ENCODE measurements around the gene CCDC197. TPM values are rescaled to one million over a fixed set of nuclear protein-coding genes. Genes with fewer than 3 reads are reported as not detected.

Gene CCDC197
- total RNA-seq, 1 donor, result not detected

DNA sequence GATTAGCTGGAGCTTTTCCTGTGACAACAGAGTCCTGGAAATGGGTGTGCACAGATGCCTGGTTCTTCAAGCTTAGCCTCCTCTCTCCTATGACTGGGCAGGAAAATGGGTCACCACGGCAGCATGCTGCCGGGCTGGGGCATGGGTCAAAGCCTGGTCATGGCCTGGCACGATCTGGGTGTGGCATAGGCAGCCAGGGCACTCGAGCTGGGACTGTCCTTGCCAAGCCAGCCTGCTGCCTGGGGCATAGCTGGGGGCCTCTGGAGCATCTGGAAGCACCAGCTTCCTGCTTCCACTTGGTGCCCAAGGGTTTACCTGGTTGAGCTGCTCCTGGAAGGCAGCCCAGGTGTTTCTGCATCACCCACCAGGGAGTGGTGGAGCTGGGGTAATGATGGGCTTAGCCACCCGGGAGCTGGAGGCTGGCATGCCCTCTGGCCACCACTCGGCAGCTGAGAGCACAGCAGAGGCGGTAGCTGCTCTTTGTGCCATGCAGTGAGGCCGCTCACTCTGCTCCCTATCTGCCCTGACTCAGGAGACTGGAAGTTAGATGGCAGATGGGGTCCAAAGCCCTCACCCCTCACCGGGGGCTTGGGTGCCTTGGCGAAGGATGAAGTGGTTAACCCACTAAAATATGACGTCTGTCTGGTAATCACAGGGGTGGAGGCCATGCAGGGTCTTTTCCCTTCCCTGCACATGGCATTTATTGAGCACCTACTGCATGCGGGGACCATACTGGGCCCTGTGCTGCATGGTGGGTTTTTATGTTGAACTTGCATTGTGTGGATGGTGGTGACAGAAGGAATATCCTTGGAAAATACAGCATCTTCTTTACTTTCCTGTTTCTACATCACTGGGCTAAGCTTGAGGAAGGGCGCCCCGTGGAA lies 30.7 kb downstream of the CCDC197 start:
- no peaks in the 10 kb centered on the region for H3K4me1 ChIP-seq (ENCODE audit: insufficient read depth, low read length)
- no peak overlapping the region for H3K4me3 ChIP-seq (ENCODE audit: insufficient read depth, low read length)
- no peak overlapping the region for H3K4me2 ChIP-seq (ENCODE audit: insufficient read depth, low read length)
- peaks cover 3% of the 10 kb centered on the region for H4K20me1 ChIP-seq (ENCODE audit: insufficient read depth, low read length)
- no peaks in the 10 kb centered on the region for H3K9me3 ChIP-seq (ENCODE audit: low read depth, low read length)
- DNase-seq (ENCODE audit: insufficient read length, low spot score, missing footprints), result no peak
- H3K27me3 ChIP-seq (ENCODE audit: insufficient read depth, low read length), result no peaks in the 10 kb centered on the region
- no peak overlapping the region for H2AFZ ChIP-seq (ENCODE audit: low read length)
- no peaks in the 10 kb centered on the region for H3K36me3 ChIP-seq (ENCODE audit: insufficient read depth, low read length)
- no peak overlapping the region for H3K27ac ChIP-seq (ENCODE audit: low read depth, low read length)
- no peak for TF ChIP-seq CTCF (IDR thresholded peaks at IDR 0.05; ENCODE audit: extremely low read depth, low read depth, low read length)
- no peaks in the 10 kb centered on the region for H3K79me2 ChIP-seq (ENCODE audit: insufficient read depth, low read length)

DNA sequence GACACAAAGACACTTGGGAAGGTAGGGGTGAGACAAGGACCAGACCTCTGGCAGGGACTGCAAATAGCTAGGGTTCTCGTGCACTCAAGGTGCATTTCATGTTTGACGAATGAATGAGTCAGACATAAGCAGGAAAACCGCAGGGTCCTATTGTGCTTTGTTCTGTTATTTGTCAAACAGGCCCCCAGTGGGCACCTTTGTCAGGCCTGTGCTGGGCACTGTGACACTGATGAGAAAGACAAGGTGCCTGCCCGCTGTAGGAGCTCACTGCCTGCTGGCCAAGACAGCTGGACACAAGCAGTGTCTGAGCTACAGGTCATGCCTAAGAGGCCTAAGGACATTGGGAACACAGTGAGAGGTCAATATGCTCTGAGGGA lies 31.3 kb downstream of the CCDC197 start:
- no peak overlapping the region for H3K27ac ChIP-seq (ENCODE audit: low read depth, low read length)
- no peaks in the 10 kb centered on the region for H3K79me2 ChIP-seq (ENCODE audit: insufficient read depth, low read length)
- no peak for DNase-seq (ENCODE audit: insufficient read length, low spot score, missing footprints)
- TF ChIP-seq CTCF (IDR thresholded peaks at IDR 0.05; ENCODE audit: extremely low read depth, low read depth, low read length), result no peak
- H3K36me3 ChIP-seq (ENCODE audit: insufficient read depth, low read length), result no peaks in the 10 kb centered on the region
- H3K27me3 ChIP-seq (ENCODE audit: insufficient read depth, low read length), result no peaks in the 10 kb centered on the region
- H3K4me1 ChIP-seq (ENCODE audit: insufficient read depth, low read length), result no peaks in the 10 kb centered on the region
- H2AFZ ChIP-seq (ENCODE audit: low read length), result no peak overlapping the region
- H3K4me3 ChIP-seq (ENCODE audit: insufficient read depth, low read length), result no peak overlapping the region
- no peak overlapping the region for H3K4me2 ChIP-seq (ENCODE audit: insufficient read depth, low read length)
- H3K9me3 ChIP-seq (ENCODE audit: low read depth, low read length), result no peaks in the 10 kb centered on the region
- H4K20me1 ChIP-seq (ENCODE audit: insufficient read depth, low read length), result peaks cover 3% of the 10 kb centered on the region

DNA sequence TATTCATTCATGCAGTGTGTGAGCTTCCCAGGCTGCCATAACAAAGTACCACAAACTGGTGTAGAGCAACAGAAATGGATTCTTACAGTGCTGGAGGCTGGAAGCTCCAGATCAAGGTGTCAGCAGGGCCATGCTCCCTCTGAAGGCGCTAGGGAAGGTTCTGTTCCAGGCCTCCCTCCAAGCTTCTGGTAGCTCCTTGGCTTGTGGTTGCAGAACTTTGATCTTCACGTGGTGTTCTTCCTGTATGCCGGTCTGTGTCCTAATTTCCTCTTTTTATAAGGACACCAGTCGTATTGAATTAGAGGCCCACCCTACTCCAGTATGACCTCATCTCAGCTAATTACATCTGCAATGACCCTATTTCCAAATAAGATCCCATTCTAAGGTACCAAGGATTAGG lies 32.2 kb downstream of the CCDC197 start:
- Histone ChIP-seq H3K9me3 (ENCODE audit: low read depth, low read length) (no peaks in the 10 kb centered on the region), H3K4me3 (ENCODE audit: insufficient read depth, low read length) (no peak overlapping the region), H3K27me3 (ENCODE audit: insufficient read depth, low read length) (no peaks in the 10 kb centered on the region), H3K36me3 (ENCODE audit: insufficient read depth, low read length) (no peaks in the 10 kb centered on the region), H4K20me1 (ENCODE audit: insufficient read depth, low read length) (peaks cover 3% of the 10 kb centered on the region), H3K79me2 (ENCODE audit: insufficient read depth, low read length) (no peaks in the 10 kb centered on the region), H3K27ac (ENCODE audit: low read depth, low read length) (no peak overlapping the region), H3K4me1 (ENCODE audit: insufficient read depth, low read length) (no peaks in the 10 kb centered on the region), H3K4me2 (ENCODE audit: insufficient read depth, low read length) (no peak overlapping the region), H2AFZ (ENCODE audit: low read length) (no peak overlapping the region)
- DNase-seq (ENCODE audit: insufficient read length, low spot score, missing footprints), result no peak
- no peak for TF ChIP-seq CTCF (IDR thresholded peaks at IDR 0.05; ENCODE audit: extremely low read depth, low read depth, low read length)

- no peaks in the 10 kb centered on the region for H3K9me3 ChIP-seq (ENCODE audit: low read depth, low read length)
- H3K27me3 ChIP-seq (ENCODE audit: insufficient read depth, low read length), result no peaks in the 10 kb centered on the region
- no peaks in the 10 kb centered on the region for H3K36me3 ChIP-seq (ENCODE audit: insufficient read depth, low read length)
- H2AFZ ChIP-seq (ENCODE audit: low read length), result no peak overlapping the region
- no peaks in the 10 kb centered on the region for H3K4me1 ChIP-seq (ENCODE audit: insufficient read depth, low read length)
- peaks cover 3% of the 10 kb centered on the region for H4K20me1 ChIP-seq (ENCODE audit: insufficient read depth, low read length)
- no peak for DNase-seq (ENCODE audit: insufficient read length, low spot score, missing footprints)
- no peaks in the 10 kb centered on the region for H3K79me2 ChIP-seq (ENCODE audit: insufficient read depth, low read length)
- no peak overlapping the region for H3K27ac ChIP-seq (ENCODE audit: low read depth, low read length)
- no peak overlapping the region for H3K4me2 ChIP-seq (ENCODE audit: insufficient read depth, low read length)
- H3K4me3 ChIP-seq (ENCODE audit: insufficient read depth, low read length), result no peak overlapping the region
- no peak for TF ChIP-seq CTCF (IDR thresholded peaks at IDR 0.05; ENCODE audit: extremely low read depth, low read depth, low read length)
Observed at GRCh38 chr14:94029671-94030203, 32.6 kb downstream of the CCDC197 start.
